HL-60 (cell line): Measurements from ENCODE around the gene PFDN6.
A peak's percentile ranks its signal among the peaks of the same experiment; 100 is the strongest.

Experiments used
- DNase-seq, 2 experiments: peaks; one replicate each; pipeline ENCODE4 v3.0.0-alpha.2; 2010 to 2020; ENCODE audit warnings: low read depth in 1 of 2, low spot score in 1 of 2
- H3K27ac ChIP-seq: fragments of 250-450 bp; sonication (Bioruptor Pico); replicated peaks from 2 replicates; pipeline ENCODE4 v1.5.1; 2020; ENCODE audit warnings: mild to moderate bottlenecking, moderate library complexity
- H3K27me3 ChIP-seq: fragments of 250-450 bp; sonication (Bioruptor Pico); 2 replicates; pipeline ENCODE4 v1.5.1; 2021; ENCODE audit warnings: mild to moderate bottlenecking, moderate library complexity; ENCODE audit not compliant: insufficient read depth, poor library complexity, severe bottlenecking
- H3K4me3 ChIP-seq: replicated peaks from 2 replicates; pipeline ENCODE4 v1.5.1; 2011; ENCODE audit warnings: mild to moderate bottlenecking, control low read depth, low read length; ENCODE audit not compliant: insufficient read depth
- CTCF ChIP-seq: IDR thresholded peaks from one replicate; pipeline ENCODE4 v1.5.1; 2011; ENCODE audit warnings: low read length, control low read depth, inconsistent platforms; ENCODE audit not compliant: insufficient read depth
- GABPA ChIP-seq: IDR thresholded peaks from 2 replicates; pipeline ENCODE4 v1.6.1; 2012; ENCODE audit warnings: low read depth
- POLR2AphosphoS5 ChIP-seq: IDR thresholded peaks from 2 replicates; pipeline ENCODE4 v1.6.1; 2012; ENCODE audit warnings: low read depth
- SPI1 ChIP-seq: IDR thresholded peaks from 2 replicates; pipeline ENCODE4 v1.6.1; 2012; ENCODE audit warnings: low read depth, mild to moderate bottlenecking, borderline replicate concordance
- TF ChIP-seq, protein P1 (sequence below): IDR thresholded peaks from 2 replicates; pipeline ENCODE4 v1.6.1; 2012; ENCODE audit warnings: low read depth; ENCODE audit not compliant: insufficient replicate concordance

PFDN6 gene

GRCh38 chr6:33312361-33313104, 23.1 kb downstream of the PFDN6 start:
- TF ChIP-seq POLR2AphosphoS5 (no peak), SPI1 (no peak), CTCF (no peak), GABPA (no peak)
- TF ChIP-seq, protein P1, sequence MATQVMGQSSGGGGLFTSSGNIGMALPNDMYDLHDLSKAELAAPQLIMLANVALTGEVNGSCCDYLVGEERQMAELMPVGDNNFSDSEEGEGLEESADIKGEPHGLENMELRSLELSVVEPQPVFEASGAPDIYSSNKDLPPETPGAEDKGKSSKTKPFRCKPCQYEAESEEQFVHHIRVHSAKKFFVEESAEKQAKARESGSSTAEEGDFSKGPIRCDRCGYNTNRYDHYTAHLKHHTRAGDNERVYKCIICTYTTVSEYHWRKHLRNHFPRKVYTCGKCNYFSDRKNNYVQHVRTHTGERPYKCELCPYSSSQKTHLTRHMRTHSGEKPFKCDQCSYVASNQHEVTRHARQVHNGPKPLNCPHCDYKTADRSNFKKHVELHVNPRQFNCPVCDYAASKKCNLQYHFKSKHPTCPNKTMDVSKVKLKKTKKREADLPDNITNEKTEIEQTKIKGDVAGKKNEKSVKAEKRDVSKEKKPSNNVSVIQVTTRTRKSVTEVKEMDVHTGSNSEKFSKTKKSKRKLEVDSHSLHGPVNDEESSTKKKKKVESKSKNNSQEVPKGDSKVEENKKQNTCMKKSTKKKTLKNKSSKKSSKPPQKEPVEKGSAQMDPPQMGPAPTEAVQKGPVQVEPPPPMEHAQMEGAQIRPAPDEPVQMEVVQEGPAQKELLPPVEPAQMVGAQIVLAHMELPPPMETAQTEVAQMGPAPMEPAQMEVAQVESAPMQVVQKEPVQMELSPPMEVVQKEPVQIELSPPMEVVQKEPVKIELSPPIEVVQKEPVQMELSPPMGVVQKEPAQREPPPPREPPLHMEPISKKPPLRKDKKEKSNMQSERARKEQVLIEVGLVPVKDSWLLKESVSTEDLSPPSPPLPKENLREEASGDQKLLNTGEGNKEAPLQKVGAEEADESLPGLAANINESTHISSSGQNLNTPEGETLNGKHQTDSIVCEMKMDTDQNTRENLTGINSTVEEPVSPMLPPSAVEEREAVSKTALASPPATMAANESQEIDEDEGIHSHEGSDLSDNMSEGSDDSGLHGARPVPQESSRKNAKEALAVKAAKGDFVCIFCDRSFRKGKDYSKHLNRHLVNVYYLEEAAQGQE: no peak
- peak in 1 of 2 experiments; percentile 71 for DNase-seq
- Histone ChIP-seq H3K27ac (peak overlapping the region; percentile 98), H3K27me3 (no peaks in the 10 kb centered on the region), H3K4me3 (peak overlapping the region; percentile 66)

- Histone ChIP-seq H3K27me3 (no peaks in the 10 kb centered on the region), H3K4me3 (peak overlapping the region; percentile 66), H3K27ac (peak overlapping the region; percentile 98)
- TF ChIP-seq SPI1 (no peak), POLR2AphosphoS5 (no peak), CTCF (no peak), GABPA (no peak)
- TF ChIP-seq, protein P1: no peak
- DNase-seq: peak; percentile 73 to 78
Measured at GRCh38 chr6:33313105-33313708, 23.8 kb downstream of the PFDN6 start.

DNA sequence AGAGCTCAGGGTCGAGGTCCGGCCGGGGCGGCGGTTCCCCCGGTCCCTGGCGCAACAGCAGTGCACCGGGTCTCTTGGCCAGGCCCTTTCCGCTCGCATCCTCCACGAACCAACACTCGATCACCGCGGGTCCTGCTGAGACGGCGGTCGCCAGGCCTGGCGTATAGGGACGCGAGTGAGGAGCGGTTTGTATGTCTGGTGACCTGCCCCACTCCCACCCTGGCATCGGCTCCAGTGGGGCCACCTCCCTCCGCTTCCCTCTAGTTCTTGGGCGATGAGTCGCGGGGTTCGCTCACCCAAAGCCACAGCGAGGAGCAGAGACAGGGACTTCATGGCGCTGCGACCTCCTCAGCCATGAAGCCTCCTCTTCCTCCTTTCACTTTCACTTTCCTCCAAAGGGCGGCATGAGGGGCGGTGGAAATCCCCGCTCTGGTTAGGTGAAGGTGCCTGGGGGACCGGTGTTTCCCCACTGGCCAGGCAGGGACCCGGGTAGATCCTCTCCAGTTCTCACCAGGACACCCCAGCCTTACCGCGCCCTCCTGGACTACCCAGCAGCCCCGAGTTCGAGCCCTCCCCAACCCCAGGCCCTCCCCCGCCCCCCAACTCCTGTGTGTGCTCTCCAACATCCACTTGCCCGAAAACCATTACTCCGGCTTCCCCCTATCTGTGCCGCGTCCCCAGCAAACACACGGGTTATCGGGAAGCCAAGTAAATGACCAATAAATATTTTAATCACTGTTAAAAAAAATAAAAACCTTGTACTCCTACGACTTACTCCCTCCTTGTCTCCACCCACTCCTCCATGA, 24.5 kb downstream of the PFDN6 start, which contains the start of gene TAPBP:
Gene TAPBP (minus strand): TSS at position 370 of the 806 bp plus-strand sequence. CDS start 37 bp downstream, at position 333.
- peak in 1 of 2 experiments; percentile 63 for DNase-seq
- H3K27ac ChIP-seq: peak within 1 kb of the TSS; percentile 98
- TF ChIP-seq CTCF: no peak
- TF ChIP-seq SPI1: peak; percentile 51; the same call in 1 of the 2 replicates
- TF ChIP-seq POLR2AphosphoS5: peak; percentile 67; the same call in 1 of the 2 replicates
- no peak for TF ChIP-seq GABPA
- TF ChIP-seq, protein P1: peak; percentile 46
- no peaks in the 10 kb centered on the region for H3K27me3 ChIP-seq
- H3K4me3 ChIP-seq: peak within 1 kb of the TSS; percentile 66
